Measurements from ENCODE around the gene POLR3E. TPM values are rescaled to one million over a fixed set of nuclear protein-coding genes. Genes with fewer than 3 reads are reported as not detected.

POLR3E gene
- total RNA-seq, 1 experiment from 2014 or later, result 73.5 TPM

- no peak for TF ChIP-seq ZNF416 (CRISPR knock-in tag; IDR thresholded peaks at IDR 0.05)
- no peak for TF ChIP-seq NR2C2 (CRISPR knock-in tag; IDR thresholded peaks at IDR 0.05)
- TF ChIP-seq JUN (CRISPR knock-in tag; IDR thresholded peaks at IDR 0.05), result no peak
- TF ChIP-seq USF1 (CRISPR knock-in tag; IDR thresholded peaks at IDR 0.05), result no peak
- TF ChIP-seq OVOL2 (CRISPR knock-in tag; IDR thresholded peaks at IDR 0.05; ENCODE audit: borderline replicate concordance), result no peak
- TF ChIP-seq ATF1 (CRISPR knock-in tag; IDR thresholded peaks at IDR 0.05), result no peak
- TF ChIP-seq ZNF219 (CRISPR knock-in tag; IDR thresholded peaks at IDR 0.05; ENCODE audit: borderline replicate concordance), result no peak
- TF ChIP-seq, protein P1, sequence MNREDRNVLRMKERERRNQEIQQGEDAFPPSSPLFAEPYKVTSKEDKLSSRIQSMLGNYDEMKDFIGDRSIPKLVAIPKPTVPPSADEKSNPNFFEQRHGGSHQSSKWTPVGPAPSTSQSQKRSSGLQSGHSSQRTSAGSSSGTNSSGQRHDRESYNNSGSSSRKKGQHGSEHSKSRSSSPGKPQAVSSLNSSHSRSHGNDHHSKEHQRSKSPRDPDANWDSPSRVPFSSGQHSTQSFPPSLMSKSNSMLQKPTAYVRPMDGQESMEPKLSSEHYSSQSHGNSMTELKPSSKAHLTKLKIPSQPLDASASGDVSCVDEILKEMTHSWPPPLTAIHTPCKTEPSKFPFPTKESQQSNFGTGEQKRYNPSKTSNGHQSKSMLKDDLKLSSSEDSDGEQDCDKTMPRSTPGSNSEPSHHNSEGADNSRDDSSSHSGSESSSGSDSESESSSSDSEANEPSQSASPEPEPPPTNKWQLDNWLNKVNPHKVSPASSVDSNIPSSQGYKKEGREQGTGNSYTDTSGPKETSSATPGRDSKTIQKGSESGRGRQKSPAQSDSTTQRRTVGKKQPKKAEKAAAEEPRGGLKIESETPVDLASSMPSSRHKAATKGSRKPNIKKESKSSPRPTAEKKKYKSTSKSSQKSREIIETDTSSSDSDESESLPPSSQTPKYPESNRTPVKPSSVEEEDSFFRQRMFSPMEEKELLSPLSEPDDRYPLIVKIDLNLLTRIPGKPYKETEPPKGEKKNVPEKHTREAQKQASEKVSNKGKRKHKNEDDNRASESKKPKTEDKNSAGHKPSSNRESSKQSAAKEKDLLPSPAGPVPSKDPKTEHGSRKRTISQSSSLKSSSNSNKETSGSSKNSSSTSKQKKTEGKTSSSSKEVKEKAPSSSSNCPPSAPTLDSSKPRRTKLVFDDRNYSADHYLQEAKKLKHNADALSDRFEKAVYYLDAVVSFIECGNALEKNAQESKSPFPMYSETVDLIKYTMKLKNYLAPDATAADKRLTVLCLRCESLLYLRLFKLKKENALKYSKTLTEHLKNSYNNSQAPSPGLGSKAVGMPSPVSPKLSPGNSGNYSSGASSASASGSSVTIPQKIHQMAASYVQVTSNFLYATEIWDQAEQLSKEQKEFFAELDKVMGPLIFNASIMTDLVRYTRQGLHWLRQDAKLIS (CRISPR knock-in tag; IDR thresholded peaks at IDR 0.05; ENCODE audit: borderline replicate concordance), result no peak
- TF ChIP-seq ZNF121 (CRISPR knock-in tag; IDR thresholded peaks at IDR 0.05), result no peak
- no peak for TF ChIP-seq CBFB (CRISPR knock-in tag; IDR thresholded peaks at IDR 0.05; ENCODE audit: low read depth)
- no peak for TF ChIP-seq ZBTB43 (CRISPR knock-in tag; IDR thresholded peaks at IDR 0.05)
- no peak for TF ChIP-seq EMX1 (CRISPR knock-in tag; IDR thresholded peaks at IDR 0.05)
- TF ChIP-seq TEAD1 (CRISPR knock-in tag; IDR thresholded peaks at IDR 0.05), result no peak
- TF ChIP-seq ARID4B (CRISPR knock-in tag; IDR thresholded peaks at IDR 0.05; ENCODE audit: borderline replicate concordance), result no peak
- no peak for TF ChIP-seq ELF4 (CRISPR knock-in tag; IDR thresholded peaks at IDR 0.05; ENCODE audit: low read depth)
- TF ChIP-seq GRHL2 (CRISPR knock-in tag; IDR thresholded peaks at IDR 0.05; ENCODE audit: insufficient replicate concordance, severe bottlenecking), result no peak
- no peak for TF ChIP-seq SMAD3 (CRISPR knock-in tag; IDR thresholded peaks at IDR 0.05; ENCODE audit: borderline replicate concordance)
- ChIA-PET POLR2A (no interaction called here), CTCF (no interaction called here)
- no peaks in the 10 kb centered on the region for H3K4me1 Mint-ChIP-seq
- no peaks in the 10 kb centered on the region for H3K27me3 Mint-ChIP-seq (ENCODE audit: low read depth)
- DNase-seq (ENCODE audit: low spot score) (no peak), ATAC-seq (no peak)
- H3K4me3 Mint-ChIP-seq, result no peak overlapping the region
- H3K36me3 Mint-ChIP-seq, result peaks cover 45% of the 10 kb centered on the region
- no peak overlapping the region for H3K27ac Mint-ChIP-seq
- peaks cover 28% of the 10 kb centered on the region for H3K9me3 Mint-ChIP-seq
Observed at GRCh38 chr16:22262460-22262859, 34.7 kb upstream of the POLR3E start.

Data from WTC11 (cell line).